AG04450 (cell line): ENCODE measurements around the gene ABCD1. TPM values are rescaled to one million over a fixed set of nuclear protein-coding genes. Genes with fewer than 3 reads are reported as not detected.

ENCODE experiments used
- CTCF ChIA-PET: fragments of 300-600, 350-600 bp; formaldehyde crosslinking; extraction: SDS; loops from one replicate; lab custom pipeline; 2022; ENCODE audit warnings: antibody characterized with exemption, inconsistent platforms; lab: Charles Lee
- POLR2A ChIA-PET: fragments of 350-600 bp; formaldehyde crosslinking; extraction: SDS; loops from one replicate; lab custom pipeline; 2021; ENCODE audit warnings: antibody characterized with exemption, inconsistent platforms; lab: Yijun Ruan, JAX
- DNase-seq: peaks from one replicate; pipeline ENCODE4 v3.0.0-alpha.2; 2011; ENCODE audit warnings: low read depth, low spot score
- H3K27ac ChIP-seq: one replicate; pipeline ENCODE4 v1.5.1; 2012; ENCODE audit warnings: low read depth, low read length, control low read depth
- H3K27me3 ChIP-seq: one replicate; pipeline ENCODE4 v1.6.0; 2012; ENCODE audit warnings: low read length; ENCODE audit not compliant: control insufficient read depth, insufficient read depth
- H3K4me3 ChIP-seq: 2 replicates; pipeline ENCODE4 v1.5.1; 2011; ENCODE audit warnings: mild to moderate bottlenecking, low read depth, low read length, control low read depth
- H3K9me3 ChIP-seq: 2 replicates; pipeline ENCODE4 v1.5.1; 2012; ENCODE audit warnings: low read length; ENCODE audit not compliant: control insufficient read depth, insufficient read depth
- CTCF ChIP-seq: IDR thresholded peaks from 2 replicates; pipeline ENCODE4 v1.5.1; 2011; ENCODE audit warnings: low read depth, low read length, control low read depth, inconsistent platforms
- polyA plus RNA-seq: library from polyadenylated mRNA; depleted of rRNA; stranded (reverse); fragments of >200 nt; gene quantifications from 2 replicates; pipeline ENCODE4 v1.2.3, GENCODE V29; 2011

Gene ABCD1
- polyA plus RNA-seq, 1 experiment: 4.2 TPM

DNA sequence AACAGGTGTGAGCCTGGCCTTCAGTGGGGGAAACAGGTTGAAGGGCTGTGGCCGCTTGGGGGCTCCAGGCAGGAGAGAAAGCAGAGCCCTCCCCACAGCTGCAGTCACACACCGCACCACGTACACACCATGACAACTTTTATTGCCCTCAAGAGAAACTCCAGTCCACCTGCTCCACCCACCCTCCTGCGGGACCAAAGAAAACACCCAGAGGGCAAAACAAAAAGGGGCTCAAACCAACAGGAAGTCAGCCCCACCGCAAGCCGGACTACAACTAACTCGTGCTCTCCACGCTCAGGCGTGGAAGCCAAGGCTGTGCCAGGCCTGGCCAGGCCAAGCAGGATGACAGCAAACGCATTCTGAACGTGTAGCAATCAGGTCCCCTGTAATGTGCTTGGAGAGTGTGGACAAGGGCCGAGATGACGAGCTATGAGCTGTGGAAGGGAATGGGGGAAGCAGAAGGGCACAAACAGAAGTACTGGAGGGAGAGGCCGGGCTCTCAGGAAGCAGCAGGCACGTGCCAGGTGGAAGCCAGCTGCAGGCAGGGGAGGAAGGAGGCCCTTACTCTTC lies 24.2 kb upstream of the ABCD1 start:
- ChIA-PET POLR2A (no interaction called here), CTCF (no interaction called here)
- TF ChIP-seq CTCF: no peak
- Histone ChIP-seq H3K4me3 (no peak overlapping the region), H3K27ac (no peak overlapping the region), H3K27me3 (no peaks in the 10 kb centered on the region), H3K9me3 (no peaks in the 10 kb centered on the region)
- DNase-seq: no peak

DNA sequence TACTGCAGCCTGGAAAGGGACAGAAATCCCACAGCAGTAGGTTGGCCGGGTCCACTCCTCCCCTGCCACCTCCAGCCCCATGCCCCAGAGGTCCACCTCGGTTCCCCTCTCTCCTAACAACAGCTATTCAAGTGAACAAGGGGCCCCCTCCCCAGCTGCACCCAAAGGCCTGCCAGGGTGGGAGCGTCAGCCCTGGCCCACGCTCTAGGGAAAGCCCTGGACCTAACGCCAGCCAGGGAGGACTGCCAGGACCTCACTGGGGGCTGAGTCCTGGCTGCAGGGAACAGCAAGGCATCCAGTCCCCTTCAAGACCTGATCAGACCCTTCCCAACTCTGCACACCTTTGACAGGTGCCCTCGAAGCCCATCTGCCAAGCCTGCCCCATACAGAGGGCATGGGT lies 23.7 kb upstream of the ABCD1 start:
- Histone ChIP-seq H3K4me3 (no peak overlapping the region), H3K27me3 (no peaks in the 10 kb centered on the region), H3K9me3 (no peaks in the 10 kb centered on the region), H3K27ac (no peak overlapping the region)
- TF ChIP-seq CTCF: no peak
- POLR2A ChIA-PET: no interaction called here
- CTCF ChIA-PET: no interaction called here
- DNase-seq: no peak

- DNase-seq: no peak
- Histone ChIP-seq H3K9me3 (no peaks in the 10 kb centered on the region), H3K4me3 (no peak overlapping the region), H3K27me3 (no peaks in the 10 kb centered on the region), H3K27ac (no peak overlapping the region)
- no peak for TF ChIP-seq CTCF
- ChIA-PET POLR2A (no interaction called here), CTCF (no interaction called here)
Measured at GRCh38 chrX:153701706-153702105, 22.9 kb upstream of the ABCD1 start.

DNA sequence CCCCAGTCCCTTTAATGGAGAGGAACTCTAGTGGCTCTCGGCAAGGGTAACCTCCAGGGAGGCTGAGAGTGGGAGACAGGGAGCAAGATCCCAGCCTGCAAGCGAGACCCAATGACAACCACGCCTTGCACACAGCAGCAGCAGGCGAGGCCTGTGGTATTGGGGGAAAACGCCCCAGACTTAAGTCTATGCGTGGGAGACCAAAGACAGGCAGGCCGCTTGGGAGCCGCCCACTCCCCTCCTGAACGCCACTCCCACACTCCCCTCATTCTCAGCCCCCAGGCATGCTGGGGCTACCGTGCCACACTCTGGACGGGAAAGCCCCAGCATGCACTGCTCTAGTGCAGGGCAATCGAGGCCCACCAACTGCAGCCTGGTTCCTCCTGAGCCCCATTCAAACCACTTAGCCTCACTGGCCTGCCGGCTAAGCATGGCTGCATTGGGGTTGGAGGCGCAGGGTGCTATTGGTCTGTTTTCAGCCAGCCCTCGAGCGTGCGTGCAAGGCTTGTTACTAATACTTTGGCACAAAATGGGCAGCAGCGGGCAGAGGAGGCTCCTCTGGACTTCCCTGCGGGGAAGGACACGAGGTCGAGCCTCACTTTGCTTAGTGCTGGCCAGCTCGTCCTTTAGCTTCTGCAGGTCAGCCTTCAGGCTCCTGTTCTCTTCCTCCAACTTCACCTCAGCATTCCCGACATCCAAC lies 22.2 kb upstream of the ABCD1 start:
- Histone ChIP-seq H3K4me3 (no peak overlapping the region), H3K9me3 (no peaks in the 10 kb centered on the region), H3K27ac (no peak overlapping the region), H3K27me3 (no peaks in the 10 kb centered on the region)
- TF ChIP-seq CTCF: no peak
- ChIA-PET POLR2A (no interaction called here), CTCF (no interaction called here)
- DNase-seq: no peak

DNA sequence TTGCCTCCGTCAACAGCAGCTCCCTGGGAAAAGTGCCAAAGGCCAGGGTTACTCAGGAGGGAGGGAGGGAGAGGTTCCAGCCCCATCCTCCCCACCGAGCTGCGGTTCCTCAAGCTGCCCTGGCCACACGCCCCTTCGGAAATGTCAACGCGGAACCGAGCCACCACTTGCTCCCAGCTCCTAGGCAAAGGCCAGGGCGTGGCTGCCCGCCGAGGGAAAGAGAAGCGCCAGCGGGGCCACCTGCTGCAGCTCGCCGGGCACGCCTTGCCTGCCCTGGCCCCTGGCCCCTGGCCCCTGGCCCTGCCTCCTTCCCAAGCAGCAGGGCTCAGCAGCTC lies 21.7 kb upstream of the ABCD1 start:
- Histone ChIP-seq H3K9me3 (no peaks in the 10 kb centered on the region), H3K4me3 (no peak overlapping the region), H3K27me3 (no peaks in the 10 kb centered on the region), H3K27ac (no peak overlapping the region)
- POLR2A ChIA-PET: no interaction called here
- peak; percentile 36 for DNase-seq
- CTCF ChIA-PET: no interaction called here
- TF ChIP-seq CTCF: no peak
